GM06990 (cell line): ENCODE results near the gene RBM20.
A peak's percentile ranks its signal among the peaks of the same experiment; 100 is the strongest.
"Not testable (repeated sequence)": the region's sequence is repeated elsewhere in the genome, so short reads cannot be mapped to it uniquely, and the experiment has no call there.

Experiments used
- DNase-seq: peaks from one replicate; pipeline ENCODE4 v3.0.0-alpha.2; 2011; ENCODE audit not compliant: insufficient read length; ENCODE audit errors: extremely low read depth
- H3K27me3 ChIP-seq: replicated peaks from 2 replicates; pipeline ENCODE4 v1.6.0; 2011; ENCODE audit warnings: low read length; ENCODE audit not compliant: control insufficient read depth, insufficient read depth
- H3K36me3 ChIP-seq: 2 replicates; pipeline ENCODE4 v1.5.1; 2011; ENCODE audit warnings: low read length; ENCODE audit not compliant: control insufficient read depth, insufficient read depth
- H3K4me3 ChIP-seq: replicated peaks from 2 replicates; pipeline ENCODE4 v1.5.1; 2011; ENCODE audit warnings: low read depth, mild to moderate bottlenecking, control low read depth, low read length
- CTCF ChIP-seq: IDR thresholded peaks from 2 replicates; pipeline ENCODE4 v1.5.1; 2011; ENCODE audit warnings: low read length, control low read depth, mild to moderate bottlenecking, inconsistent platforms; ENCODE audit not compliant: insufficient read depth, poor library complexity, severe bottlenecking

The RBM20 gene

GRCh38 chr10:110865186-110865808 lies 221.2 kb downstream of the RBM20 start:
- H3K4me3 ChIP-seq = peak overlapping the region; percentile 52
- no peak for TF ChIP-seq CTCF
- no peaks in the 10 kb centered on the region for H3K36me3 ChIP-seq
- H3K27me3 ChIP-seq = no peaks in the 10 kb centered on the region
- no peak for DNase-seq

DNA sequence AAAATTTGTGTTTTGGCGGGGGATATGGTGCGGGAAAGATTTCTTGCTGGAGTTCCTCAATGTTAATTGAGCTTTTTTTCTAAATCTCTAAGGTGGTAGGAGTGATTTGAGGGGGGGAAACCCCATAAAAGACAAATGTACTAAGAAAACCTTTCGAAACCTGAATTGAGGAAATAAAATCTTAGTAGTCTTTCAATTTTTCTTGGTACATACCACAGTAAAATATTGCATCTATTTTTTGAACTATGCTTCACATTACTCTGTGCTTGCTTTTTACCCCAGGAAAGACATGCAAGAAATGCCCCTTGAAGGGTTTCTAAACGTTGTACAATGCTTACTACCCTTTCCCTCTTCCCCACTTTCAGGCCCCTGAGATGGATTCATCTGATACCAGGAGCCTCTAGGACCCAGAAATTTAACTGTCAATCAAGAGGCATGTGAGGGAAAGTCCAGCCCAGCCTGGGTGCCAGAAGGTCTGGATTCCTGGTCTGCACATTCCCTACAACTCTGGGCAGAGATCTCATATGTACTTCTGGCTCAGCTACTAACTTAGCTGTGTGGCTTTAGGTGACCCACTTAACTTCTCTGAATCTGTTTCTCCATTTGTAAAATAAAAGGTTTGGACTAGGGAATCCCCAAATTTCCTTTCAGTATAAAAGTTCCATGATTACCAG lies 221.8 kb downstream of the RBM20 start:
- TF ChIP-seq CTCF = no peak
- Histone ChIP-seq H3K27me3 (no peaks in the 10 kb centered on the region), H3K4me3 (no peak overlapping the region), H3K36me3 (no peaks in the 10 kb centered on the region)
- DNase-seq = peak; percentile 53

DNA sequence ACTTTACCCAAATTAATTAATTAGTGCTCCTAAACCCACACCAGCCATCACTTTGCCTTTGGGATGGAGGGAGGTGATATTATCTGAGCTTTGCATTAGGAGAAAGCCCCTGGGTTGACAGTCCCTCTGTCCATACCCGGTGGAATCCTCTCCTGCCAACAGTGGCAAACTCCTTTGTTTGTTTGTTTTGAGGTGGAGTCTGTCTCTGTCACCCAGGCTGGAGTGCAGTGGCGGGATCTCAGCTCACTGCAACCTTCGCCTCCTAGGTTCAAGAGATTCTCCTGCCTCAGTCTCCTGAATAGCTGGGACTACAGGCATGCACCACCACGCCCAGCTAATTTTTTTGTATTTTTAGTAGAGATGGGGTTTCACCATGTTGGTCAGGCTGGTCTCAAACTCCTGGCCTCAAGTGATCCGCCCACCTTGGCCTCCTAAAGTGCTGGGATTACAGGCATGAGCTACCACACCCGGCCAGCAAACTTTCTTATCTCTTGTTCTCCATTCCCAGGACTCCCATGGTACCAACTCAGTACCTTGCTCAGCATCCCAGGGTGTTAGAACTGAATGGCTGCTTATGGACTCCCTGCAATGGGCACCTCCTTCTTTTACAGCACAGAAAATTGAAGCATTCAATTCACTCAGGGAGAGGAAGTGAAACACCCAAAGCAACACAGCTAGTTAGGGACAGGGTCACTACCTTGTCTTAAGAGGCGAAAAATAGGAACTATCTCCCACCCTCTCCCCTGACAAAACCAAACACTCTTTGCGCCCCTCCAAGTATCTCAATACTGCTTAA lies 223.1 kb downstream of the RBM20 start:
- DNase-seq = peak; percentile 60
- H3K36me3 ChIP-seq, H3K4me3 ChIP-seq, H3K27me3 ChIP-seq: not testable (repeated sequence)

DNA sequence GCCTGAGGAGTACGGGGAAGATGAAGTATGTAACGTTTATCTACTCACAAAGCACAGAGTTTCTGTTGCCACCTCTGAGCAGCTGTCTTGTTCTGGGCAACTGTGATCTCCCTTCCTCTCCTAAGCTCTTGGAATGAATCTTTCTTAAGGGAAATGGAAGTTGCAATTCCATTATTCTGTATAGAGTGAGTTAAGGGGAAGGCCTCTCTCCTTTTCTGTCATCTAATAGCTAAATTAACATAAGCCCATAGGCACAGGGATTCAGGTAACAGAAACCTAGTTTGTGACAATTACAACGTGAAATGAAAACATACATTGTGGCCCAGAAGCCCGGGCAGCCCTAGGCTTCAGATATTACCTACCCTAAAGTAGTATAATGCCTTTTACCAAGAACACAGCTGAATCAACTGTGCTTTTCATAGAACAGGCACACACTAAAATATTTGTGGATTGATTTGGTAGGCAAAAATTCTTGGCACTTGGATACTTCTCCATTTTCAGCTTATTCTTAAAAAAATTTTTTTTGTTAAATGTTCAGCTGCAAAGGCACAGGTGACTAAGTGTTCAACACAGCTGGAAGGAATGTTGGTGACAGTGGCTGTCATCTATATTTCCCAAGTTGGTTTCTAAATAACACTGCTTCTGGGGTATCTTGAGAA lies 223.8 kb downstream of the RBM20 start:
- DNase-seq = no peak
- no peak overlapping the region for H3K4me3 ChIP-seq
- no peak for TF ChIP-seq CTCF
- no peaks in the 10 kb centered on the region for H3K27me3 ChIP-seq
- H3K36me3 ChIP-seq = no peaks in the 10 kb centered on the region

GRCh38 chr10:110868981-110869380 lies 224.8 kb downstream of the RBM20 start:
- H3K36me3 ChIP-seq = no peaks in the 10 kb centered on the region
- H3K4me3 ChIP-seq = no peak overlapping the region; the same call in 1 of the 2 replicates
- no peaks in the 10 kb centered on the region for H3K27me3 ChIP-seq
- TF ChIP-seq CTCF = no peak
- DNase-seq = peak; percentile 52

GRCh38 chr10:110870823-110871297 lies 226.7 kb downstream of the RBM20 start:
- no peak for DNase-seq
- no peak for TF ChIP-seq CTCF
- Histone ChIP-seq H3K27me3 (no peaks in the 10 kb centered on the region), H3K36me3 (no peaks in the 10 kb centered on the region), H3K4me3 (peak overlapping the region; percentile 83)
